ENCODE results near the gene GFOD1.
A peak's percentile ranks its signal among the peaks of the same experiment; 100 is the strongest.
"Not testable (repeated sequence)": the region's sequence is repeated elsewhere in the genome, so short reads cannot be mapped to it uniquely, and the experiment has no call there.

GFOD1 gene

GRCh38 chr6:13354331-13355042 is 132.9 kb downstream of the GFOD1 start:
- peak; percentile 82 for DNase-seq (ENCODE audit: low spot score)

DNA sequence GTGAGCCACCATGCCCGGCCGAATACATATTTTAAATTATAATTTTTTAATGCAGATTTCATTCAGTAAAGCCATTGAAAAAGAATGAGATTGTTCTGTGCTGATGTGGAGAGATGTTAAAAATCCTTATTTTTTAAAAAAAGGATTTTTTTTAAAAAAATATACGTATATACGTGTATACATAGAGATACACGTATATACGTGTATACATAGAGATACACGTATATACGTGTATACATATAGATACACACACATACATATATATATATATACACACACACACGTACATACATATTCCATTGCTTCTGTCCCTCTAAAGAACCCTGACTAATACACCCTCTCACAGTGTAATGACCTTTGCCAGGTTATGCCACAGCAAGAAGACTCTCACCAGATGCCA is 135.2 kb downstream of the GFOD1 start:
- DNase-seq (ENCODE audit: low spot score) = no peak

GRCh38 chr6:13351271-13351670 is 136.1 kb downstream of the GFOD1 start:
- DNase-seq (ENCODE audit: low spot score) = no peak

DNA sequence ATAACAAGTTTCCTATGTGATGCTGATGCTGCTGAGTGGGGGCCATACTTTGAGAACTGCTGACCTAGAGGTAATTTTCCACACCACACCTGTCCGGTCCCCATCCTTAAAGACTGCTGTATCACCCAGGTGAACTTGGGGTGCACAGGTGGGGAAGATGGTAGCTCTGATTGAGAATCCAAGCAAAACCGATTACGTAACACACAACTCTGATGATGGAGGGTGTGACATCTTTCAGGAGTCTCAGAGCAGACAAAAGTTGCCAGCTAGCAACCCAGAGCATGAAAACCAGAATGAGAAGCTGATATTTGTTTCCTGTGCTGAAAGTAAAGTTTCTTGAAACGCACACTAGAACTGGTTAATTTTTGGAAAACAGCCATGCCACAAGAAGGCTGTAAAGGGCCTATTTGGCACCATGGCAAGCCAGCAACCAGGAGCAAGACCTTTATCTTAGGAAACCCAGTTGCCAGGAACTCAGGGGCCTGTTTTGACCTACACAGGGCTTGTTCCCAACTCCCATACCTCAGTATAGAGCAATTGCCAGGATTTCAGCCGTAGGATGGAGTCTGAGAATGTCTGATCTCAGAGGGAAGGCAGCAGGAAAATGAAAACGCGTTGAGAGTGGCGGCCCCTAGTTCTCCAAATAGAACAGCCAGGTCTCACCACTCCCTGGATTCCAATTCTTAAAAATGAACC is 137.4 kb downstream of the GFOD1 start:
- DNase-seq (ENCODE audit: low spot score) = no peak

DNA sequence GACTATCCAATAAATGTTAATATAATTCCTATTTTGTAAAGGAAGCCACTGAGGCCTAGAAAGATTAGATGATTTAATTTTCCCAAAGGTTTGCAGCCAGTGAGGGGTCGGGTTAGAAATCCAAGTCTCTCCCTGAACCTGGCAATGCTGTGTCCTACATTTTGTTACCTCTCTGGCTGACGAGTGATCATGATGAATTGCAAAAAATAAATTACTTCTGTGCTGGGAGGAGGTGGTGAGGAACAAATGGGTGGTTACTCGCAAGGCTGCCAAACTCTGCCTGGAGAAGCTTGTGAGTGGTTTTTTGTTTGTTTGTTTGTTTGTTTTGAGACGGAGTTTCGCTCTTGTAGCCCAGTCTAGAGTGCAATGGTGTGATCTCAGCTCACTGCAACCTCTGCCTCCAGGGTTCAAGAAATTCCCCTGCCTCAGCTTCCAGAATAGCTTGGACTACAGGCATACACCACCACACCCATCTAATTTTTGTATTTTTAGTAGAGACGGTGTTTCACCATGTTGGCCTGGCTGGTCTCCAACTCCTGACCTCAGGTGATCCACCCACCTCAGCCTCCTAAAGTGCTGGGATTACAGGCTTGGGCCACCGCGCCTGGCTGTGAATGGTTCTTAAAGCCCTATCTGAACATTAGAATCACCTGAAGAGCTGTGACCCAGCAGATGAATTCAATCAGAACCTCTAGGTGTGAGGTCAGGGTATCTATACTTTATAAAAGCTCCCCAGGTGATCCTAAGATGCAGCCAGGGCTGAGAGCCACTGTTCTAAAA is 138.9 kb downstream of the GFOD1 start:
- no peak for DNase-seq (ENCODE audit: low spot score)

DNA sequence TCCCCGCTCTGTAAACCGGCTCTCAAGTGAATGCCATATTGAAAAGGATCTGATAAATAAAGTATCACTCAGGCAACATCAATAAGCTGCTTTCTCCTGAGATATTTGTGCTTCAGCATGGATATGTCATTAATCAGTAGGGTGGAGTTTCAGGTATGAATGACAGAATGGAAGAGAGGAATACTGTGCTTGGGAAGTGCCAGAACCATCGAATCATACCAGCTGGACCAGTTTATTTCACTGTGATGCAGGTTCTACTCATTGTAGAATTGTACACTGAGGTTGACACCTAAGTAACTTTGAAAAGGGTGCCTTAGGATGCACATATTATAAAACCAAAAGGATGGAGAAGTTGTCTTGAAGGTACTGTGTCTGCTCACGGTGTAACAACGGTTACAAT is 141.2 kb downstream of the GFOD1 start:
- no peak for DNase-seq (ENCODE audit: low spot score)

DNA sequence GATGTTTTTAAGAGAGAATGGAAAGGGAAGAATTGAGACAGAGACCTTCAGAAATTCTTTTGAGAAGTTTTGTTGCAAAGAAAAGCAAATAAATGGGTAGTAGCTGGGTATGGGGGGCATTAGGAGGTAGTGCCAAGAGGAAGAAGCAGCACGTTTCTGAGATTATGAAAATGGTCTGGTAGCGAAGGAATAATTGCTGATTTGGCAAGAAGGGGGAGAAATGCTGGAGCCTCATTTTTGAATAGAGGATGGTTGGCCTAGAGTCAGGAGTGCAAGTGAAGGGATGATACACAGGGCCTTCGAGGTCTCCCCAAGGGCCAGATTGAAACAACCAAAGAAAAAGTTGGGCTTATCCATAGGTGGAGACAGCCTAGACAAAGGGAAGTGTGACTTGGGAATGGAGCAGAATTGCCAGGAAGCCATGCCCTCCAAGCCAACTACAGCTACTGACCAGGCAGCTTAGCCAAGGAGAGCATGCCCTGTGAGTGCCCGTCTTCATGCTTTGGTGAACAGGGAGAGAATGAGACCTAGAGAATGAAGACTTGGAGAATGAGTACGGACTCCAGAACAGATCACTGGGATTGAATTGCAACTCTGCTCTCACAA is 144.9 kb downstream of the GFOD1 start:
- no peak for DNase-seq (ENCODE audit: low spot score)

DNA sequence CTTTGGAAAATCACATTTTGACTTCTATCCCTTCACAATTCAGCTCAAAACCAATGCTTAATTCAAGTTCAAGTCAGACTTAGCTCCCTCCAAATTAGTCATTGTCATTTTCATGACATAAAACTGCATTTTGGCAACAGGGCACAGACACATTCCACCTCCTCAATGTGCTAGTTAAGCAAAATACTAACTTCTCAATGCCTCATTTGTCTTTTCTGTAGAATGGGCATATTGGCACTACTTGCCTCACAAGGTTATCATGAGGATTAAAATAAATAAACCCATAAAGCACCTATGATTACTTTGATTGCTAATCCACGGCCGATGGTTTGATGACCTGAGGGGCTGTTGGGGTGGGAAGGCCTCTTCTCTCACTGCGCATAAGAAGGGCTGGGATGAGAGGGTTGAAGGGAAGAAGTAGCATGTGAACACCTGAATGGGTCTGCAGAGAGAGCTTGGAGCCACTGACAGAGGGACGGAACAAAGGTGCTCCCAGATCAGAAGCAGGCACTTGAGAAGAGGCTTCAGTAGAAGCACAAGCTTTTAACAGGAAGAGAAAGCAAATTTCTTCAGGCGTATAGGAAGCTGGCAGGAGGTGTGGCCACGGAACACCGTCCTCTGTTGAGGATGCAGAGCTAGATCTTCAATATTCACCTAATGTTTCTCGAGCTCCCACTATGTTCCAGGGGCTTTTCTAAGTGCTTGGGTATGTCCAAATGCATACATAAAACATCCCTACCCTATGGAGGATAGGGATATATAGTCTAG is 147.4 kb downstream of the GFOD1 start:
- DNase-seq (ENCODE audit: low spot score) = no peak

GRCh38 chr6:13338038-13338437 is 149.4 kb downstream of the GFOD1 start:
- peak; percentile 22 for DNase-seq (ENCODE audit: low spot score)

DNA sequence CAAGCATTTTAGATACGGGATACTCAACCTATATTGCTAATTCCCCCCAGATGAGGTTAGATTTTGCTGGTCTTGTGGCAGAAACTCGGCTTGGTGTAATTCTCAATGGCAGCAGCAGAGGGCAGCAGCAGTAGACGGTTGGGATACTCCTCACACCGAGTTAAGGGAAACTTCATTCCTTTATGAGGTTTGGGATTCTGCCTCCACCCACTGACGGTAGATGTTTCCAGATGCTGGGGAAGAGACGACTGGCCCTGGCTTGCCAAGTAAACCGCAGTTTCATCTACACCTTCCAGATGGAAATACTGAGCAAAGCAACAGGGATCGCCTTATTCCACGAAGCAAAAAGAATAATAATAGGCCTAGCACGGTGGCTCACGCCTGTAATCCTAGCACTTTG is 150.8 kb downstream of the GFOD1 start:
- DNase-seq (ENCODE audit: low spot score) = peak; percentile 94

- DNase-seq (ENCODE audit: low spot score) = no peak
These were observed 152.4 kb downstream of the GFOD1 start for GRCh38 chr6:13334953-13335352.

GRCh38 chr6:13332349-13332706 is 155.1 kb downstream of the GFOD1 start:
- DNase-seq (ENCODE audit: low spot score) = no peak

GRCh38 chr6:13331516-13332348 is 155.7 kb downstream of the GFOD1 start:
- peak; percentile 36 for DNase-seq (ENCODE audit: low spot score)

- DNase-seq (ENCODE audit: low spot score) = no peak
These were observed 158.6 kb downstream of the GFOD1 start for GRCh38 chr6:13328875-13329183.

DNA sequence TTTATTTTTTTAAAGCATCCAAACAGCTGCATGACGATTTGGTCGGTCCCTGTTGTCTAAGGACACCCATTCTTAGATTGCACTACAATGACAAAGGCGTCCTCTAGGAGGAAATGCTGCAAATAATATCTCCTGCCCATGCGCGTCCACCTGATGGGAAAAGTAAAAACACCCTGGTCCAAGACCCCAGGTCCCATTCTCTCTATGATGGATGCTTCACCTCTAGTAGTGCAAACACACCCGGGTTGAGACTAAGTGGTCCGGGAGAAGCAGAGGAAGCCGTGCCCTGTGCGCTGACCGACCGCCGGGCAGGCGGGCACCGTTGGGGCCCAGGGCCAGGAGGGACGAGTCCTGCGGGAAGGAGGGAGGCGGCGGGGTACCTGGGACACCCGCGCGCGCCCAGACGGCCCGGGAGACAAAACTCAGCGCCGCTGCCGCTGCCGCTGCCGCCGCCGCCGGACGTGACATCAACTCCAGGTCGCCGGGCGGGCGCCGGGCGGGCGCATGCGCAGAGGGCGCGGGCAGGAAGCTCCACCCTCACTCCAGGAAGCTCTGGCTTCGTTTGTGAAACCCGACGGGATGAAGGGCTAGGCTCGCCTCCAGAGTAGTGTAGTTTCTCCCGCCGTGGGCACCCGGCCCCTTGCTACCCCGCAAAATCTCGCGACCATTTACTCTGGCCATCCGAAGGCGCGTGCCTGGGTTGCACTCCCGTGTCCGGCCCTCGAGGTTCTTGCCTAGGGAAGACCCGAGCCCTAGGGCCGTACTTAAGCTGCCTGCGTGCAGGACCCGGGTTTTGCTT is 159.1 kb downstream of the GFOD1 start, which contains the start of gene TBC1D7:
Gene TBC1D7, minus strand, starts transcription at position 462 of the 799 bp plus-strand sequence. CDS start 1,639 bp downstream, outside the sequence.
- peak; percentile 98 for DNase-seq (ENCODE audit: low spot score)

DNA sequence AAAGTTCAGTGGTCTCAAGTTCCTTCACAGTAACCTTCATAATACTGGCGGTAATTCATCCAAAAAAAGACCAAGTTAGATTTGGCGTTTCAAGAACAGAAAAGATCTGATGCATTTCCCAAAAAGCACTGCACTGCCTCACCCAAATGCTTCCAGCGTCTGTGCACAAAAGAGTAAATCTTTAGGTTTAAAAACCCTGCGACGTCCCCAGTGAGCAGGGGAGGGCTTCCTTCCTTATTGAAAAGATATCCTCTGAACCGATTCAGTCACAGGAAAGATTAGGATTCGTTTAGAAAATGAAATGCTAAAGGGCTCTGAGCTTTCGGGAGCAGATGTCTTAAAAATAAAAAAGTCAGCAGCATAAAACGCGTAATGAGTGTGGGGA is 159.7 kb downstream of the GFOD1 start:
- DNase-seq (ENCODE audit: low spot score) = peak; percentile 13

GRCh38 chr6:13326031-13326586 is 161.3 kb downstream of the GFOD1 start:
- not testable (repeated sequence) for DNase-seq (ENCODE audit: low spot score)

DNA sequence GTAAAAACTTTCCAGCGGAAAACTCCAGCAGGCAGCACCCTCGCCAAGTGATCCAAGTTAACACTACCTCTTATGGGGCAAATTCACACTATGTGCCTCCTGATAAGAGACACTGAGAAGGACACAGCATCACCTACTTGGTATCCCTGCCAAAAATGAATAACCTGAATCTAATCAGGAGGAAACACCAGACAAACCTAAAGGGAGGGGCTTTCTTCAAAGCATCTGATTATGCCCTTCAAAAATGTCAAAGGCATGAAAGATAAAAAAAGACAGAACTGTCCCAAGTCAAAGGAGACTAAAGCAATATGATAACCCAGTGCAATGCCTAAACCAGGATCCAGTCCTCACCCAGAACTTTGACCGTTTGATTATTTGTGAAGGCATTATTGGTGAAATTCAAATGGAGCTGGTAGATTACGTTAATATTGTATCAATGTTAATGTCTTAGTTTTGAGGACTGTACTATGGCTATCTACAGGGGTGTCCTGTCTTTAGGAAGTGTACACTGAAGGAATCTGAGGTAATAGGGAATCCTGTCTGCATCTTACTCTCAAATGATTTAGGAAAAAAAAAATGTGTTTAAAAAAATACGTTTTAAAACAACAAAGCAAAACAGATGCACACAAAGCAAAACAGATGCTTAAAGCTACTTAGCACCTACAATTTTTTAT is 167.4 kb downstream of the GFOD1 start:
- DNase-seq (ENCODE audit: low spot score) = no peak

DNA sequence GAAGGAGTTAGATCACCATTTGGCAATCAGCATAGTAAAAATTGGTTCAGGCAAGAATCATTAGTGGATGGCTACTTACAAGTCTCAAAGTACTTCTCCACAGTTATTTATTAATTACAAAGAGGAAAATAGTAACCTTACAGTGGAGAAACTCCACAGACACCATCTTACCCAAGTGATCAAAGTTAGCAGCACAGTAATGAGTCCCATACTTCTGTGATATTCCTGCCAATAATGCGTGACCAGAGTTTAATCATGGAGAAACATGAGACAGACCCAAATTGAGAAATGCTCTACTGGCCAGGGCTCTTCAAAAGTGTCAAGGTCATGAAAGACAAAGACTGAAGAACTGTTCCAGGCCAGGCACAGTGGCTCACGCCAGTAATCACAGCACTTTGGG is 168.6 kb downstream of the GFOD1 start:
- DNase-seq (ENCODE audit: low spot score) = no peak

Measured in GM03348 (cell line).